K562 treated with DMSO at 1 percent for 4 hours (cell line): ENCODE results near the gene CCT5. TPM values are rescaled to one million over a fixed set of nuclear protein-coding genes. Genes with fewer than 3 reads are reported as not detected.

Experiments used
- total RNA-seq: library from RNA; unstranded; fragments of 300-600 nt; gene quantifications from 2 replicates; pipeline ENCODE4 v1.2.3, GENCODE V29; 2022; ENCODE audit not compliant: insufficient read depth

CCT5 gene
- total RNA-seq: 342 and 369 TPM in 2 replicates

DNA sequence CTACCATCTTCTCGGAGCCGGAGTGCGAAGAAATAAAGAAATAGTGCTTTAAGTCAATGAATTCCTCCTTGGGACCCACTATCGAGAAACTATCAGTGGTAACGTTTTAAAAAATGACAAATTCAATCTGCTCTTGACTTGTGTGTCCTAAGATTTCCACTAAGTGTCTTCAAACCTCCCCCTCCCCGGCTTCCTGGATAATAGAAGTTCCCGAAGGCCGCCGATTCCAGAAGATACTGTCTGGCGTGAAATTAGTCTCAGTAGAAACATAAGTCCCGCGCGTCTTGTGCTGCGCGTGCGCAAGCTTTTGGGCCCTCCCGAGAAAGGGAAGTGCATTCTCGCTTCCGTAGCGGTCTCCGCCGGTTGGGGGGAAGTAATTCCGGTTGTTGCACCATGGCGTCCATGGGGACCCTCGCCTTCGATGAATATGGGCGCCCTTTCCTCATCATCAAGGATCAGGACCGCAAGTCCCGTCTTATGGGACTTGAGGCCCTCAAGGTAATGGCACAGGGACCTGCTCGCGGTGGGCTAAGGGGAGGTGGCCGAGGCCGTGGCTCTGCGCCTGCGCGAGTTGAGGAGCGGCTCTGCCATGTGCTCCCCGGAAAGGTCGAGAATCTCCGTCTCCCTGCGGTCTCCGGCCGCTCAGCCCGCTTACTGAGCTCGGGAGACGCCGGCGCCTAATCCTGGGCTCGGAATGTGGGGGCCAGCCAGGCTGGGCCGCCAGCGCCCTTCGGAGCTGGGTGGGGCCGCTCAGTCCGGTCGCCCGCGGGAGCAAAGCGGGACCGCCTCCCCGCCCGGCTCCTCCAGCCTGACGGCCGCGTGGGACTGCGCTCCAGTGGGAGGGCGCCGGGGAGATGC is at the start of gene CCT5:
CCT5 (plus strand) TSS at position 333 of the 858 bp plus-strand sequence; CDS start at position 394, 61 bp downstream.

DNA sequence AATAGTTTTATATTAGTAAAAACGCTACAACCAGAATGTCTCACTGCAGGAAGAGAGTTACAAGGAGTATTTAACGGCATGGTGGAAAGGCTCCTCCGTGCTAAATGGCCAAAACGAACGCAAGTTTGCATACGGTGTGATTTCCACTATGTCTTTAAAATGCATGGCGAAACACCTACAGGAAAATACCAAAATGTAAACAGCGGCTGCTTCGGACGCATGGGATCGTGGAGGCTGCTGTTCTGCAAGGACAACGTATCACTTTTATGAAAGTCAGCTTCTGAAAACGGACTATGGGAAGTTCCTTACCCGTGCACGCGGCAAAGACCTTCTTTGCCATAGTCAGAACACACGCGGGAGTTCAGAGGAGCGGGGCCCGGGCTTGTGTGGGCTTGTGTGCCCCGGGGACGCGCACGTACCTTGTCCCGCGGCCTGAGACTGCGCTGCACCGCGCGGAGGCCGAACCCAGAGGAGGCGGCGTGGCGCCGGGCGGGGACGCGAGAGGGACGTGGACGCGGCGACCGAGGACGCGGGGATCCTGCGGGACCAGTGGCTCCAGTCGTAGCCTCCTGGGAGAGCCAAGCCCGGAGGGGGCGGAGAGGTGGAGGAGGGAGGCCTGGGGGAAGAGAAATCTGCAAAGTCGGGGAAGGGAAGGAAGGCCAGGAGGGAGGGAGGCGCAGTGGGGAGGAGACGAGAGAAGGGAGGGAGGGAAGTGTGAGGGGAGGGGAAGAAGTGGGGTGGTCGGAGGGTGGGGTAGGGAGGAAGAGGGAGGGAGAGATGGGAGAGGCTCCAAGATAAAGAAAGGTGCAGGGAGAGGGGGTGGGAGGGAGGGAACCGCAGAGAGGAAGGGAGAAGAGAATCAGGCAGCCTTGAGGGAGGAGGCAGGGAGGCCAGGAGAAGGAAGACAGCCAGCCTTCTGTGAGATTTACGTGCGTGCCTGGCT is 57.4 kb downstream of the CCT5 start, which contains the start of gene CMBL:
CMBL (minus strand) TSS at position 697 of the 943 bp plus-strand sequence. CDS start 17,140 bp downstream, outside the sequence.

Other genes with a start within 250 kb of the CCT5 start
- 12.0 and 14.1 TPM in 2 replicates for gene ATPSCKMT, start 392 bp upstream of the CCT5 start, total RNA-seq
- 152 and 162 TPM in 2 replicates for gene CMBL, start 57.6 kb downstream of the CCT5 start, total RNA-seq
- 78.0 and 170 TPM in 2 replicates for gene MARCHF6, start 103.4 kb downstream of the CCT5 start, total RNA-seq
- not detected in 2 replicates for gene ROPN1L, start 191.6 kb downstream of the CCT5 start, total RNA-seq